Astrocyte of the spinal cord (primary cell): ENCODE results near the gene LDHD.

Source experiments
- DNase-seq: peaks from one replicate; pipeline ENCODE4 v3.0.0; 2011; ENCODE audit warnings: low read depth, low spot score
- H3K4me3 ChIP-seq: 2 replicates; pipeline ENCODE4 v1.5.1; 2011; ENCODE audit warnings: low read depth, mild to moderate bottlenecking, low read length, moderate library complexity
- in situ Hi-C: cut with HindIII; loops from 2 replicates; pipeline ENCODE4 v1.10.0; 2017; ENCODE audit warnings: low sequenced_read_pairs
- TF ChIP-seq, protein P1 (sequence below): IDR thresholded peaks from 2 replicates; pipeline ENCODE4 v1.5.1; 2012; ENCODE audit warnings: low read depth, mild to moderate bottlenecking, low read length, inconsistent platforms

LDHD gene

DNA sequence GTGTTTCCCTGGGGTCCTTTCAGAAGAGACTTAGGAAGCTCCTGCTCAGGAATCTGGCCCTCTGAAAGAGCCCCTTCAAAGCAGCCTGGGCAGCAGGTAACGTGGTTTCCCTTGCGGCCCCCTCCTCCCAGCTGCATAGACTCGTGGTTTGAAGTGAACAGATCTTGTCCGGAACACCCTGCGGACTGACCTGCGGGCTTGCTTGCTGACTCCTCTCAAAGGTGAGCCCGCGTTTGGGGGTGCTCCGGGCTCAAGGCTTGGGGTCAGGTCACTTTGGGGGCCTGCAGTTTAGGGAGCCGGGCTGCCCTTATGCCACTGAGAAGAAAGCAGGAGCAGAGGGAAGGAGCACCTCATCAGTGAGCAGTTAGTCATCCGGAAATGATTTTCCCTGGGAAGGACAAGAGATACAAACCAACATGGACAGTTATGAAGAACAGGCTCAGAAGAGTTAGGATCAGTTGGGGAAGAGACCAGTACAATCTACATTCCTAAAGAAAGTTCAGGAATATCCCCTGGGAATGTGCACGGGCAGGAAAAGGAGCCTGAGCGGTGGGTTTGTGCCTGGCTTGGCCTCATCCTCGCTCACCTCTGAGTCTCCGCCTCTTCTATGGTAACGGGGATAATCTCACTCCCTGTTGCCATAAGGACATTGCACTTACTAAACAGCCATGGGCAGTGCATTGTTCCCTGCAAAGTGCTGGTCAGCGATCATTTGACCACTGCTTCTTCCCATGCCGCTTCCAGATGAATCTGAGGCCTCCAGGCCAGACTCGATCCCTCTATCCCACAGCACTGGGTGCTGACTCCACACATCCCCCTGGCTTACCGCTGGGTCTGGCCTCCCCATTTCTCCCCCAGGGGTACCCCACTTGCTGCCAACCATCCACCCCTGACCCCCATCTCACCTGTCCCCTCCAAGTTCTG, 10.0 kb downstream of the LDHD start:
- in situ Hi-C loops = no loop called here
- DNase-seq = no peak
- TF ChIP-seq, protein P1, sequence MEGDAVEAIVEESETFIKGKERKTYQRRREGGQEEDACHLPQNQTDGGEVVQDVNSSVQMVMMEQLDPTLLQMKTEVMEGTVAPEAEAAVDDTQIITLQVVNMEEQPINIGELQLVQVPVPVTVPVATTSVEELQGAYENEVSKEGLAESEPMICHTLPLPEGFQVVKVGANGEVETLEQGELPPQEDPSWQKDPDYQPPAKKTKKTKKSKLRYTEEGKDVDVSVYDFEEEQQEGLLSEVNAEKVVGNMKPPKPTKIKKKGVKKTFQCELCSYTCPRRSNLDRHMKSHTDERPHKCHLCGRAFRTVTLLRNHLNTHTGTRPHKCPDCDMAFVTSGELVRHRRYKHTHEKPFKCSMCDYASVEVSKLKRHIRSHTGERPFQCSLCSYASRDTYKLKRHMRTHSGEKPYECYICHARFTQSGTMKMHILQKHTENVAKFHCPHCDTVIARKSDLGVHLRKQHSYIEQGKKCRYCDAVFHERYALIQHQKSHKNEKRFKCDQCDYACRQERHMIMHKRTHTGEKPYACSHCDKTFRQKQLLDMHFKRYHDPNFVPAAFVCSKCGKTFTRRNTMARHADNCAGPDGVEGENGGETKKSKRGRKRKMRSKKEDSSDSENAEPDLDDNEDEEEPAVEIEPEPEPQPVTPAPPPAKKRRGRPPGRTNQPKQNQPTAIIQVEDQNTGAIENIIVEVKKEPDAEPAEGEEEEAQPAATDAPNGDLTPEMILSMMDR = no peak
- H3K4me3 ChIP-seq = no peak overlapping the region

DNA sequence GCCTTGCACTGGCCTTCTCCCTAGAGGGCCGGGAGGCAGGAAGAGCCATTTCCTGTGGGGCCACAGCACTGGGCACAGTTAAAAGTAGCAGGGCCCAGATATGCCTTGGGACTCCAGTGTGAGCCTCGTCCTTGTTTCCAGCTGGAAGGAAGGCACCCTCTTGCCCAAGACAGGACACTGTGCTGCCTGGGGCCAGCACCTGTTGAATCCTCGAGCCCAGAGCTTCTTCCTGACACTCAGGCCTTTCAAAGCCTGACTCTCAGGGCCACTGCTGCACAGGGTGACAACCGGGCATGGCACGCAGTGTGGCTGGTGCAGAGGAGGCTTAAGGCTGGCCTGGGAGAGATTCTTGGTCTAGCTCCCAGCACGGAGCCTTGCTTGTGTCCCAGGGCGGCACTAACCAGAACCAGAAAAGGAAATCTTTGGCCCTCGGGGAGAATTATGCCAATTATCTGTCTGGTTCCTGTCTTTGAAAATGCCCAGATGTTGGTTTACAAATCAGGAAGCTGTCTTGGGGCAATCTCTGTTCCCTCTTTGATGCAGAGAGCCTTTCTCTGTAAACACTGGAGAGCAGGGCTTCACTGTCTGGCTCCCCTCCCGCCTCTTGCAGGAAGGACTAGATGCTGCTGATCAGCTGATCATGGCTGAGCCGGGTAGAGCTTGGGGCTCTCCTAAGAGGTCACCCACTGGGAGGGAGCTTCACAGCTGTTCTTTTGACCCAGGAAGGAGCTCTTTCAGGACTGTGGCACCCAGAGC, 11.1 kb downstream of the LDHD start:
- H3K4me3 ChIP-seq = no peak overlapping the region
- in situ Hi-C loops = no loop called here
- DNase-seq = no peak
- TF ChIP-seq, protein P1 = no peak

DNA sequence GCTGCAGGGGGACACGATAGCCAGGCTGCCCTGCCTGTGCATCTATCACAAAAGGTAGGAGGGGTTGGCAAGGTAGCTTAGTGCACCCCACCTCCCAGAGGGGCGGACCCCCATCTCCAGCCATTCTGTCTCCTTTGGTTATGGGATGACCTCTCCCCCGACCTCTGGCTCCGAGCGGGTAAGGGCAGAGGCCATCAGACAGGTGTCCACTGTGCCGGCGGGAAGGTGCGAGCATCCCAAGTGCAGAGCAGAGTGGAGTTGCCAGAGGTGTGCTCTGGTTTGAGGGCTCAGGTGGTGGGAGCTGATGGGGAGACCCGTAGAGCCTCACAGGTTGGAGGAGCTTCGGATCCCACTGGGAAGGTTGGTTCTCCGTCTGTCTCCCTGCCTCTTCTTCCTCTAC, 11.7 kb downstream of the LDHD start:
- H3K4me3 ChIP-seq = no peak overlapping the region
- DNase-seq = no peak
- TF ChIP-seq, protein P1 = no peak
- in situ Hi-C loops = no loop called here

DNA sequence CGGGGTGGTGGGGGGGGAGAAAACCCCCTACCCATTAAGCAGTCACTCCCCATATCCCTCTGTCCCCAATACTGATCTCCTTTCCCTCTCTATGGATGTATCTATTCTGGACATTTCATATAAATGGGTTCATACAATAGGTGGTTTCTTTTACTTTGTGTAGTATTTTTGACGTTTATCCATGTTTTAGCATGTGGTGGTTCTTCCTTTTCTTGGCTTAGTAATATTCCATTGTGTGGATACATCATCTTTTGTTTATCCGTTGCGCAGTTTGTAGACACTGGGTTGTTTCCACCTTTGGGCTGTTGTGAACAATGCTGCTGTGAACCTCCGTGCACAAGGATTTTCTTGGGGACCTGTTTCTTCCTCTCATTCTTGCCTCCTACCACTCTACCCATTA, 12.6 kb downstream of the LDHD start:
- H3K4me3 ChIP-seq = no peak overlapping the region
- in situ Hi-C loops = no loop called here
- no peak for DNase-seq
- TF ChIP-seq, protein P1 = no peak

DNA sequence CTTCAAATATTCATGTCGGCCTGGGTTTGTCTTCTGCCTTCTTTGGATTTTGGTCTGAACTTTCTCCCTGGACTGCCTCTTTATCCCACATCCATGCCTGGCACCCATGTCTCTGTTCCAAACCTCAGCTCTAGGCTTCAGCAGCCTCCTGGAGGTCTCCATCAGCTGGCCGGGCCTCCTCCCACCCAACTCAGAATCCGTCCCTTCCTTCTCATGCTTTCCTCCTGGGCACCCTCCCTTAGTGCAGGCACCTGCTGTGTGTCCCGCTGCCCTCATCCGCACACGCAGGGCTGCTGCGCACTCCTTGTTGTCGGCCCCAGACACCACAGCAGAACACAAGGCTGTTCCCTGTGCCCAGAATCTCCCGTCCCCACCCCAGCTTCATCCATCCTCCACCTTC, 14.0 kb downstream of the LDHD start:
- no peak overlapping the region for H3K4me3 ChIP-seq
- TF ChIP-seq, protein P1 = no peak
- in situ Hi-C loops = no loop called here
- no peak for DNase-seq

DNA sequence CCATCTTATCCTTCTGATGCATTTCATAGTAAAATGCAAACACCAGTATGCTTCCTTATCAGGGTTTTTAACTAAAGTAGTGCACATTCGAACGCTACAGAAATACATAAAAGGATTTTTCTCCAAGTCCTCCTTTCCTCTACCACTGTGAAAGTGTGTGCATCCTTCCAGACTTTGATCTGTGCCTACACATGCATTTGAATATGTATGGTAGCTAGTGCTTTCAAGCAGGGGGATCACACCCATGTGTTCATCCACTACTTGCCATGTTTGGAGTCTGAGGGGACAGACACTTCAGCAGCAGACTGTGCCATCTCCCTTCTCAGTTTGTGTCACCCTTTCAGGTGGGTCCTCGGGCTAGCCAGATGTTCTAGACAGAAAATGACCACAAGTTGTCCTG, 14.9 kb downstream of the LDHD start:
- in situ Hi-C loops = no loop called here
- H3K4me3 ChIP-seq = no peak overlapping the region
- no peak for DNase-seq
- TF ChIP-seq, protein P1 = no peak
